NCI-H1694 (cell line): ENCODE results near the gene SHISA8.
"Not testable (repeated sequence)": the region's sequence is repeated elsewhere in the genome, so short reads cannot be mapped to it uniquely, and the experiment has no call there.

Source experiments
- DNase-seq: peaks from one replicate; lab custom pipeline; 2025; lab: John Stamatoyannopoulos, UW

Gene SHISA8

GRCh38 chr22:41899110-41899509 lies 15.8 kb downstream of the SHISA8 start:
- DNase-seq: no peak

GRCh38 chr22:41898645-41899044 lies 16.2 kb downstream of the SHISA8 start:
- no peak for DNase-seq

- DNase-seq: no peak
These were observed 21.1 kb downstream of the SHISA8 start for GRCh38 chr22:41893591-41894375.

GRCh38 chr22:41892721-41893120 lies 22.2 kb downstream of the SHISA8 start:
- no peak for DNase-seq

GRCh38 chr22:41891407-41891806 lies 23.5 kb downstream of the SHISA8 start:
- no peak for DNase-seq

GRCh38 chr22:41888627-41889200 lies 26.2 kb downstream of the SHISA8 start:
- no peak for DNase-seq

- DNase-seq: no peak
These were observed 29.4 kb downstream of the SHISA8 start for GRCh38 chr22:41885516-41885915.

GRCh38 chr22:41885116-41885515 lies 29.8 kb downstream of the SHISA8 start:
- DNase-seq: no peak

GRCh38 chr22:41883400-41883799 lies 31.5 kb downstream of the SHISA8 start:
- no peak for DNase-seq

- no peak for DNase-seq
These were observed 34.2 kb downstream of the SHISA8 start for GRCh38 chr22:41880653-41881052.

- no peak for DNase-seq
These were observed 38.2 kb downstream of the SHISA8 start for GRCh38 chr22:41876675-41877074.

GRCh38 chr22:41876275-41876674 lies 38.6 kb downstream of the SHISA8 start:
- no peak for DNase-seq

GRCh38 chr22:41875531-41876270 lies 39.2 kb downstream of the SHISA8 start:
- DNase-seq: no peak

GRCh38 chr22:41874090-41874489 lies 40.8 kb downstream of the SHISA8 start:
- DNase-seq: no peak

- DNase-seq: no peak
These were observed 41.5 kb downstream of the SHISA8 start for GRCh38 chr22:41873391-41873790.

GRCh38 chr22:41870786-41871185 lies 44.1 kb downstream of the SHISA8 start:
- no peak for DNase-seq

GRCh38 chr22:41870081-41870480 lies 44.8 kb downstream of the SHISA8 start:
- not testable (repeated sequence) for DNase-seq

GRCh38 chr22:41868556-41868955 lies 46.3 kb downstream of the SHISA8 start:
- DNase-seq: no peak

GRCh38 chr22:41863472-41863871 lies 51.4 kb downstream of the SHISA8 start:
- no peak for DNase-seq

- peak; percentile 29 for DNase-seq
These were observed 52.2 kb downstream of the SHISA8 start for GRCh38 chr22:41862530-41863266.

- DNase-seq: no peak
These were observed 52.7 kb downstream of the SHISA8 start for GRCh38 chr22:41862160-41862529.
